HG03342 (cell line): ENCODE results near the gene MKLN1.
A peak's percentile ranks its signal among the peaks of the same experiment; 100 is the strongest.
"Not testable (repeated sequence)": the region's sequence is repeated elsewhere in the genome, so short reads cannot be mapped to it uniquely, and the experiment has no call there.

ENCODE experiments used
- ATAC-seq: cut with Tn5 transposase; IDR thresholded peaks from one replicate; pipeline ENCODE4 v1.9.1; 2021; ENCODE audit warnings: mild to moderate bottlenecking, moderate library complexity; ENCODE audit not compliant: unreplicated experiment

The MKLN1 gene

GRCh38 chr7:131513245-131514061, 185.8 kb downstream of the MKLN1 start:
- peak; percentile 91 for ATAC-seq

GRCh38 chr7:131515471-131515870, 187.8 kb downstream of the MKLN1 start:
- ATAC-seq, result not testable (repeated sequence)

GRCh38 chr7:131517218-131517923, 189.7 kb downstream of the MKLN1 start:
- no peak for ATAC-seq

GRCh38 chr7:131518626-131519025, 190.9 kb downstream of the MKLN1 start:
- no peak for ATAC-seq

- ATAC-seq, result no peak
Observed at GRCh38 chr7:131521651-131522163, 194.0 kb downstream of the MKLN1 start.

- ATAC-seq, result peak; percentile 72
Observed at GRCh38 chr7:131522325-131522930, 194.8 kb downstream of the MKLN1 start.

GRCh38 chr7:131524115-131524514, 196.4 kb downstream of the MKLN1 start:
- no peak for ATAC-seq

GRCh38 chr7:131524703-131525102, 197.0 kb downstream of the MKLN1 start:
- ATAC-seq, result no peak

- ATAC-seq, result no peak
Observed at GRCh38 chr7:131525820-131526219, 198.1 kb downstream of the MKLN1 start.

- ATAC-seq, result no peak
Observed at GRCh38 chr7:131527456-131527855, 199.8 kb downstream of the MKLN1 start.

GRCh38 chr7:131529179-131529578, 201.5 kb downstream of the MKLN1 start:
- ATAC-seq, result no peak

- ATAC-seq, result no peak
Observed at GRCh38 chr7:131529617-131530016, 201.9 kb downstream of the MKLN1 start.

GRCh38 chr7:131530137-131530536, 202.5 kb downstream of the MKLN1 start:
- ATAC-seq, result no peak

- no peak for ATAC-seq
Observed at GRCh38 chr7:131532570-131533091, 205.0 kb downstream of the MKLN1 start.

- ATAC-seq, result no peak
Observed at GRCh38 chr7:131533151-131533559, 205.5 kb downstream of the MKLN1 start.

GRCh38 chr7:131533566-131534561, 206.2 kb downstream of the MKLN1 start:
- ATAC-seq, result no peak

GRCh38 chr7:131536361-131536849, 208.7 kb downstream of the MKLN1 start:
- ATAC-seq, result no peak

- no peak for ATAC-seq
Observed at GRCh38 chr7:131537571-131537978, 209.9 kb downstream of the MKLN1 start.

GRCh38 chr7:131538071-131538812, 210.6 kb downstream of the MKLN1 start:
- ATAC-seq, result no peak
